Astrocyte (in vitro differentiated cells and primary cell): ENCODE data around the gene MRPL55. TPM values are rescaled to one million over a fixed set of nuclear protein-coding genes. Genes with fewer than 3 reads are reported as not detected.

ENCODE experiments used
- DNase-seq: peaks from one replicate; pipeline ENCODE4 v3.0.0-alpha.2; 2010; ENCODE audit warnings: low read depth
- FAIRE-seq: peaks from 2 replicates; lab custom pipeline; 2011; peaks lifted over from hg19 to GRCh38; lab: Jason Lieb, UNC
- H2AFZ ChIP-seq: 2 replicates; pipeline ENCODE4 v1.6.0; 2012; ENCODE audit warnings: low read depth, low read length, inconsistent platforms
- H3K27ac ChIP-seq: 2 replicates; pipeline ENCODE4 v1.5.1; 2011; ENCODE audit warnings: low read depth, low read length, inconsistent platforms
- H3K27me3 ChIP-seq: 2 replicates; pipeline ENCODE4 v1.6.0; 2011; ENCODE audit warnings: low read length, inconsistent platforms; ENCODE audit not compliant: insufficient read depth
- H3K36me3 ChIP-seq: 2 replicates; pipeline ENCODE4 v1.5.1; 2011; ENCODE audit warnings: low read length, inconsistent platforms; ENCODE audit not compliant: insufficient read depth
- H3K4me1 ChIP-seq: 2 replicates; pipeline ENCODE4 v1.5.1; 2011; ENCODE audit warnings: low read length, inconsistent platforms; ENCODE audit not compliant: insufficient read depth
- H3K4me2 ChIP-seq: 2 replicates; pipeline ENCODE4 v1.6.0; 2012; ENCODE audit warnings: low read length, inconsistent platforms
- H3K4me3 ChIP-seq: 2 replicates; pipeline ENCODE4 v1.5.1; 2011; ENCODE audit warnings: low read depth, mild to moderate bottlenecking, low read length, inconsistent platforms; ENCODE audit not compliant: insufficient read depth
- H3K79me2 ChIP-seq: 2 replicates; pipeline ENCODE4 v1.6.0; 2012; ENCODE audit warnings: mild to moderate bottlenecking, low read length, inconsistent platforms; ENCODE audit not compliant: insufficient read depth
- H3K9ac ChIP-seq: 2 replicates; pipeline ENCODE4 v1.6.0; 2012; ENCODE audit warnings: mild to moderate bottlenecking, low read length, inconsistent platforms
- H3K9me3 ChIP-seq: 2 replicates; pipeline ENCODE4 v1.5.1; 2012; ENCODE audit warnings: low read depth, mild to moderate bottlenecking, low read length, inconsistent platforms; ENCODE audit not compliant: insufficient read depth
- H4K20me1 ChIP-seq: 2 replicates; pipeline ENCODE4 v1.6.0; 2012; ENCODE audit warnings: low read length, inconsistent platforms; ENCODE audit not compliant: insufficient read depth
- H3K27ac Mint-ChIP-seq: one replicate; pipeline ENCODE4 v1.8.0; 2021; ENCODE audit warnings: mild to moderate bottlenecking, mixed read lengths; ENCODE audit not compliant: unreplicated experiment
- H3K27me3 Mint-ChIP-seq: one replicate; pipeline ENCODE4 v1.8.0; 2021; ENCODE audit warnings: low read depth, mixed read lengths; ENCODE audit not compliant: unreplicated experiment
- H3K36me3 Mint-ChIP-seq: one replicate; pipeline ENCODE4 v1.8.0; 2021; ENCODE audit warnings: low read depth, mixed read lengths; ENCODE audit not compliant: unreplicated experiment
- H3K4me1 Mint-ChIP-seq: one replicate; pipeline ENCODE4 v1.8.0; 2021; ENCODE audit warnings: low read depth, mixed read lengths; ENCODE audit not compliant: unreplicated experiment
- H3K4me3 Mint-ChIP-seq: one replicate; pipeline ENCODE4 v1.8.0; 2021; ENCODE audit warnings: mild to moderate bottlenecking, moderate library complexity, mixed read lengths; ENCODE audit not compliant: unreplicated experiment
- H3K9me3 Mint-ChIP-seq: one replicate; pipeline ENCODE4 v1.8.0; 2021; ENCODE audit warnings: mild to moderate bottlenecking, mixed read lengths; ENCODE audit not compliant: unreplicated experiment
- EZH2 ChIP-seq: IDR thresholded peaks from 2 replicates; pipeline ENCODE4 v1.6.1; 2012; ENCODE audit warnings: mild to moderate bottlenecking, low read length, inconsistent platforms; ENCODE audit not compliant: insufficient read depth
- total RNA-seq: library from RNA; stranded (reverse); gene quantifications from 2 replicates; pipeline ENCODE4 v1.2.1, GENCODE V29; 2021
- TF ChIP-seq, protein P1 (sequence below): IDR thresholded peaks from 2 replicates; pipeline ENCODE4 v1.5.1; 2011; ENCODE audit warnings: low read depth, mild to moderate bottlenecking, inconsistent platforms, low read length, moderate library complexity; ENCODE audit not compliant: insufficient read depth

The MRPL55 gene
- total RNA-seq, 1 donor from 2014 or later: 50.8 TPM

DNA sequence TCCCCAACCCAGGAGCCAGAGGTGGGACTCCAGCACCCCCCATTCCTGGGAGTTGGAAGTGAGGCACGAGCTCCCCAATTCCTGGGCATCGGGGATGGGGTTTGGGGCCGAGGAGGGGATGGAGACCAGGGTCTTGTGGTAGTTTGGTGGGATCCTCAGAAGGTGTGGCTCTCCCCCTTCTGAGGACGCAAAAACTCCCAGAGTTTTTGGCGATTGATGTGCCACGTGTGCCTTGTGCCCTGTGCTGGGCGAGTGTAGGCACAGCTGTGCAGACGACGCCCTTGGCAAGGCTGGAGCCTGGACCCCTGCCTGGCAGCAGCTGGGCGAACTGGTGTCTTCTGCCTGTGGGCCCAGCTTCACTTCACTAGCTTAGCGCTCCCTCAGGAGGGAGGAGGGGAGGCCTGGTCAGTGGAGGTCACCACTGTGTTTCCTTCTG is 33.6 kb upstream of the MRPL55 start:
- no peak for TF ChIP-seq EZH2
- TF ChIP-seq, protein P1, sequence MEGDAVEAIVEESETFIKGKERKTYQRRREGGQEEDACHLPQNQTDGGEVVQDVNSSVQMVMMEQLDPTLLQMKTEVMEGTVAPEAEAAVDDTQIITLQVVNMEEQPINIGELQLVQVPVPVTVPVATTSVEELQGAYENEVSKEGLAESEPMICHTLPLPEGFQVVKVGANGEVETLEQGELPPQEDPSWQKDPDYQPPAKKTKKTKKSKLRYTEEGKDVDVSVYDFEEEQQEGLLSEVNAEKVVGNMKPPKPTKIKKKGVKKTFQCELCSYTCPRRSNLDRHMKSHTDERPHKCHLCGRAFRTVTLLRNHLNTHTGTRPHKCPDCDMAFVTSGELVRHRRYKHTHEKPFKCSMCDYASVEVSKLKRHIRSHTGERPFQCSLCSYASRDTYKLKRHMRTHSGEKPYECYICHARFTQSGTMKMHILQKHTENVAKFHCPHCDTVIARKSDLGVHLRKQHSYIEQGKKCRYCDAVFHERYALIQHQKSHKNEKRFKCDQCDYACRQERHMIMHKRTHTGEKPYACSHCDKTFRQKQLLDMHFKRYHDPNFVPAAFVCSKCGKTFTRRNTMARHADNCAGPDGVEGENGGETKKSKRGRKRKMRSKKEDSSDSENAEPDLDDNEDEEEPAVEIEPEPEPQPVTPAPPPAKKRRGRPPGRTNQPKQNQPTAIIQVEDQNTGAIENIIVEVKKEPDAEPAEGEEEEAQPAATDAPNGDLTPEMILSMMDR: no peak
- Mint-ChIP-seq H3K9me3 (peaks cover 2% of the 10 kb centered on the region), H3K27me3 (no peaks in the 10 kb centered on the region), H3K4me1 (peaks cover 20% of the 10 kb centered on the region), H3K36me3 (peaks cover 3% of the 10 kb centered on the region), H3K27ac (peak overlapping the region; percentile 47), H3K4me3 (peak overlapping the region; percentile 60)
- DNase-seq (no peak), FAIRE-seq (no peak)
- Histone ChIP-seq H3K4me2 (peak overlapping the region; percentile 95), H3K4me3 (no peak overlapping the region), H3K9me3 (no peaks in the 10 kb centered on the region), H3K27ac (no peak overlapping the region), H2AFZ (no peak overlapping the region), H3K9ac (no peak overlapping the region), H3K79me2 (peaks cover 76% of the 10 kb centered on the region), H3K36me3 (peaks cover 4% of the 10 kb centered on the region), H4K20me1 (peaks cover 71% of the 10 kb centered on the region), H3K4me1 (peaks cover 20% of the 10 kb centered on the region), H3K27me3 (no peaks in the 10 kb centered on the region)

DNA sequence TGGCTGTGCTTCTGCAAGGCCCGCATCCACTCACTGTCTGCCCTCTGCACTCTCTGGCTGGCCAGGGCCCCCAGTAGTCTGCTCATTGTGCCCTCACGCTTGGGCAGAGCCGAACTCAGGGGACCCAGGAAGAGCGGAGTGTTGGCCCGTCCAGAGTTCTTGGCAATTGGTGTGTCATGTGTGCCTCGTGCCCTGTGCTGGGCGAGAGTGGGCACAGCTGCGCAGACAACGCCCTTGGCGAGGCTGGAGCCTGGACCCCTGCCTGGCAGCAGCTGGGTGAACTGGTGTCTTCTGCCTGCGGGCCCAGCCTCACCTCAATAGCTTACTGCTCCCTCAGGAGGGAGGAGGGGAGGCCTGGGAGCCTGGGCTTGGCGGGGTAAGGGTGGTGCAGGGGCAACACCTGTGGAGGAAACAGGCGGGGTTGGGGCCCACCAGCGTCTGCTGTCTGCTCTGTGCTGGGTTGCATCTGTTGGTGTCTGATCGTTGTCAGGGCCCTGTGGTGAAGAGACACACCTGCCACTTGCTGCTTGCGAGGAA is 33.1 kb upstream of the MRPL55 start:
- H3K36me3 Mint-ChIP-seq: peaks cover 3% of the 10 kb centered on the region
- Histone ChIP-seq H4K20me1 (peaks cover 67% of the 10 kb centered on the region), H3K36me3 (peaks cover 2% of the 10 kb centered on the region), H3K27me3 (peaks cover 2% of the 10 kb centered on the region), H3K9me3 (no peaks in the 10 kb centered on the region), H3K4me3 (no peak overlapping the region), H3K9ac (peak overlapping the region; percentile 95), H3K79me2 (peaks cover 71% of the 10 kb centered on the region), H2AFZ (no peak overlapping the region), H3K4me2 (peak overlapping the region; percentile 95), H3K27ac (peak overlapping the region; percentile 10), H3K4me1 (peaks cover 20% of the 10 kb centered on the region)
- no peak overlapping the region for H3K27ac Mint-ChIP-seq
- peaks cover 2% of the 10 kb centered on the region for H3K9me3 Mint-ChIP-seq
- peaks cover 20% of the 10 kb centered on the region for H3K4me1 Mint-ChIP-seq
- DNase-seq: no peak
- no peak for TF ChIP-seq EZH2
- TF ChIP-seq, protein P1: no peak
- peaks cover 4% of the 10 kb centered on the region for H3K27me3 Mint-ChIP-seq
- no peak for FAIRE-seq
- peak overlapping the region; percentile 92 for H3K4me3 Mint-ChIP-seq
